Measurements from ENCODE around the gene IFI27L2.
A peak's percentile ranks its signal among the peaks of the same experiment; 100 is the strongest.

The IFI27L2 gene

GRCh38 chr14:94139421-94139820 is 10.0 kb upstream of the IFI27L2 start:
- DNase-seq (ENCODE audit: extremely low read depth, low read depth) = no peak
- no peak for TF ChIP-seq CTCF (IDR thresholded peaks at IDR 0.05; ENCODE audit: low read depth, low read length)

GRCh38 chr14:94139006-94139405 is 9.6 kb upstream of the IFI27L2 start:
- TF ChIP-seq CTCF (IDR thresholded peaks at IDR 0.05; ENCODE audit: low read depth, low read length) = no peak
- DNase-seq (ENCODE audit: extremely low read depth, low read depth) = no peak

DNA sequence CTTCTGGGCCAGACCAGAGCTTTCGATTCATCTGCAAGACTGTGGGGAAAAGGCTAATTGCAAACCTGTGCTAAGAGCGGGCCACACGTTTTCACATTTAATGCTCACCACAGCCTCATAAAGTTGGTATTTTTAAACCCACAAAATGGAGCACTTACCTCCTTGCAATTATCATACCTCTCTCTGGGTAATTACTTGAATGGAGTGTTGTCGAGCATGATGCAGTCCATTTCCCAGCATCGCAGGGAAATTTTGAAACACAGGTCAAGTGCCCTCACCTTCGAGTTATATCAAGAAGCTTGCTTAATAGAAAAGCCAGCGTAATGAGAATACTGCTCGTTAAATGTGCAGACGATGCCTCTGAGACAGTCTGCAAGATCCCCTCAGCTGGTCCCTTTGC is 8.8 kb upstream of the IFI27L2 start:
- DNase-seq (ENCODE audit: extremely low read depth, low read depth) = no peak
- no peak for TF ChIP-seq CTCF (IDR thresholded peaks at IDR 0.05; ENCODE audit: low read depth, low read length)

DNA sequence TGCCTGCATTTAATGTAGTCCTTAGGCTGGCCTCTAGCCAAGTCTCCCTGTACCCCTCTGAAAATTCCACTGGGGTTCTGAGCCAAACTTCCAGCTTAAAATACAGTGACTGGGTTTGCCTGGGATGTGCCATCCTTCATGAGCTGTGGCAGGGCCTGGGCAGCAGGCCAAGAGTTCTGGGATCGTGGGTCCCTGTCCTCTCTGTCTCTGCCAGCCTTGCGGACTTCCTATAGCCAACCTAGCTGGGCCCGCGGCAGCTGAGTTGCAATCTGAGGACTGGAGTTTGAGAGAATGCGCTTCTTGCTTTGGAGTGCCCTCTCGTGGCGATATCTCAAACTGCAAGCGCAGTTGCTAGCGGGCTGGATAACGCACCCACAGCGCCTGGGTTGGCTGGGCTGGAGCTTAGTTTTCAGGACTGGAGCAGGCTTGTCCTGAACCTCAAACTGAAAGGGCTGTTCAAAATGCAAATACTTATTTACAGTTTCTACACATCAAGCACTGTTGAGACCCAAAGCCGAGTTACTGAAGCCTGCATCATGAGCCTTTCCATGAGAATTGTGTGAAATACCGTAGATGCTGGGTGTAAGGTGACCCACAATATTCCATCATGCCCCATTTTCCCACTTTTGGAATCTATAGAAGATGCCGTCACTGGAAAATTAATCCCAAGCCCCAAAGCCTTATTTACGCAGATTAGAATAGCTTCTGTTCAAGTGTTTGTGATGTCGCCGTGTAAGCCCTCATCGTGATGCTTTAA is 7.3 kb upstream of the IFI27L2 start:
- TF ChIP-seq CTCF (IDR thresholded peaks at IDR 0.05; ENCODE audit: low read depth, low read length) = peak; percentile 99
- peak; percentile 56 for DNase-seq (ENCODE audit: extremely low read depth, low read depth)

DNA sequence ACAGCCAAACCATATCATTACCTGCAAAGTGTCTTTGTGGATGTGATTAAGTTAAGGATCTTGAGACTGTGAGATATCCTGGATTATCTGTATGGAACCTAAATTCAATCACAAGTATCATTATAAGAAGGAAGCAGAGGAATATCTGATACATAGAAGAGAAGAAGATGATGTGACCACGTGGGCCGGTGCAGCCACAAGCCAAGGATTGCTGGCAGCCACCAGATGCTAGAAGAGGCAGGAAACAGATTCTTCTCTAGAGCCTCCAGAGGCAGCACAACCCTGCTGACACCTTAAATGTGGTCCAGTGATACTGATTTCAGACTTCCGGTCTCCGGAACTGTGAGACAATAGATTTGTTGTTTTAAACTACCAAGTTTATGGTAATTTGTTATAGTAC is 6.1 kb upstream of the IFI27L2 start:
- no peak for TF ChIP-seq CTCF (IDR thresholded peaks at IDR 0.05; ENCODE audit: low read depth, low read length)
- DNase-seq (ENCODE audit: extremely low read depth, low read depth) = no peak

GRCh38 chr14:94132285-94132887 is 3.0 kb upstream of the IFI27L2 start:
- DNase-seq (ENCODE audit: extremely low read depth, low read depth) = no peak
- TF ChIP-seq CTCF (IDR thresholded peaks at IDR 0.05; ENCODE audit: low read depth, low read length) = peak; percentile 76

DNA sequence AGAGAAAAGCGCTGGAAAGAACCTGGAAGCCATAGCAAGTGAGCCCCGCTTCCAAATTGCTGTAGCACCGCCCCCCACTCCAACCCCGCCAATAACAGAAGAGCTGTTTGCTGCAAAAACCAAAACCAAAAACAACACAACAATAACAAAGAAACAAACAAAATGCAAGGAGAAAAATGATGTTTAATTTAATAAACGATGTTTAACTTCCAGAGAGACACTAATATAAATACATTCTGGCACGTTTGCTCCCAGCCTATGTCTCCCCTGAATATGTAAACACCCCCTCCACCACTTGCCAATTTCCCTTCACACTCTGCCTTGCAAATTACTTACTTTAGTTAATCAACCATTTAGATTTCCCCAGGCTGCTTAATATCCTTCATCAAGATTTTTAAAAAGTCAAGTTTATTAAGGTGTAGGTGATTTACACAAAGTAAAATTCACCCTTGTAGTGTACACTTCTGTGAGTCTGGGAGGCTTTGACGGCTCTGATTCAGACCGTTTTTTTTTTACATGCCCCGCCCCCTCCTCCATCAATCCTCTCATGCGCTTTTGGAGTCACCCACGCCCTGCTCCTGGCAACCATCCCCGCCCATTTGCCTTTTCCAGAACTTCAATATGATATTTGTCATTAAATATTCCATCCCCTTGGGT is 482 bp upstream of the IFI27L2 start:
- TF ChIP-seq CTCF (IDR thresholded peaks at IDR 0.05; ENCODE audit: low read depth, low read length) = no peak
- no peak for DNase-seq (ENCODE audit: extremely low read depth, low read depth)

Measured in AG09319 (cell line).